ENCODE measurements around the gene FAM174B.

FAM174B gene

GRCh38 chr15:92643849-92644815 lies 11.4 kb downstream of the FAM174B start:
- TF ChIP-seq CTCF (conservative IDR thresholded peaks at IDR 0.05), result no peak
- peak overlapping the region; percentile 100 for H3K27ac ChIP-seq

GRCh38 chr15:92638709-92639365 lies 16.7 kb downstream of the FAM174B start:
- peak overlapping the region; percentile 100 for H3K27ac ChIP-seq

GRCh38 chr15:92638291-92638708 lies 17.3 kb downstream of the FAM174B start:
- TF ChIP-seq CTCF (conservative IDR thresholded peaks at IDR 0.05), result no peak
- peak overlapping the region; percentile 100 for H3K27ac ChIP-seq

More at GRCh38 chr15:92638709-92639365, 16.7 kb downstream of the FAM174B start:
- TF ChIP-seq CTCF (conservative IDR thresholded peaks at IDR 0.05), result no peak

GRCh38 chr15:92637626-92638025 lies 17.9 kb downstream of the FAM174B start:
- no peak for TF ChIP-seq CTCF (conservative IDR thresholded peaks at IDR 0.05)
- H3K27ac ChIP-seq, result peak overlapping the region; percentile 100

GRCh38 chr15:92636908-92637481 lies 18.6 kb downstream of the FAM174B start:
- H3K27ac ChIP-seq, result peak overlapping the region; percentile 100
- TF ChIP-seq CTCF (conservative IDR thresholded peaks at IDR 0.05), result no peak

- peak overlapping the region; percentile 100 for H3K27ac ChIP-seq
- no peak for TF ChIP-seq CTCF (conservative IDR thresholded peaks at IDR 0.05)
Observed at GRCh38 chr15:92636401-92636907, 19.1 kb downstream of the FAM174B start.

All from VCaP (cell line).